Prostate gland (tissue), 2 donors: ENCODE results near the gene ENTPD1.

Experiments
- CTCF ChIP-seq, 4 experiments: fragments of 200-600 bp in 2 of 4; fragments of 450-650 bp in 2 of 4; sonication (generic) in 2 of 4; IDR thresholded peaks; 1 replicate in 3 of 4; 2 replicates in 1 of 4; pipeline ENCODE4 v1.5.1; 2016 to 2019; ENCODE audit warnings: antibody characterized with exemption in 4 of 4, mild to moderate bottlenecking in 2 of 4, moderate library complexity in 2 of 4
- POLR2A ChIP-seq: fragments of 450-650 bp; IDR thresholded peaks from one replicate; pipeline ENCODE4 v1.6.1; 2016; ENCODE audit warnings: antibody characterized with exemption, mild to moderate bottlenecking
- POLR2AphosphoS5 ChIP-seq: sonication (generic); formaldehyde crosslinking; IDR thresholded peaks from one replicate; pipeline ENCODE4 v1.6.1; 2017; ENCODE audit warnings: antibody characterized with exemption

GRCh38 chr10:95872158-95872711, 116.3 kb downstream of the ENTPD1 start:
- TF ChIP-seq CTCF (IDR thresholded peaks at IDR 0.05), result no peak
- TF ChIP-seq POLR2A, result no peak
- TF ChIP-seq POLR2AphosphoS5, result no peak
